AG04449 (cell line): ENCODE measurements around the gene NKPD1.

ENCODE experiments used
- CTCF ChIA-PET: fragments of 350-600 bp; formaldehyde crosslinking; extraction: SDS; loops from one replicate; lab custom pipeline; 2021; ENCODE audit warnings: antibody characterized with exemption; lab: Yijun Ruan, JAX
- POLR2A ChIA-PET: fragments of 400-600, 350-600 bp; formaldehyde crosslinking; extraction: SDS; loops from one replicate; lab custom pipeline; 2020; ENCODE audit warnings: antibody characterized with exemption, inconsistent platforms; lab: Yijun Ruan, JAX
- DNase-seq: peaks from one replicate; pipeline ENCODE4 v3.0.0-alpha.2; 2010; ENCODE audit warnings: low read depth, low spot score
- H3K4me3 ChIP-seq: 2 replicates; pipeline ENCODE4 v1.5.1; 2011; ENCODE audit warnings: low read depth, mild to moderate bottlenecking, control low read depth, low read length
- CTCF ChIP-seq: IDR thresholded peaks from one replicate; pipeline ENCODE4 v1.5.1; 2011; ENCODE audit warnings: mild to moderate bottlenecking, moderate library complexity, low read length, control low read depth, inconsistent platforms; ENCODE audit not compliant: insufficient read depth; ENCODE audit errors: missing control alignments

Gene NKPD1

DNA sequence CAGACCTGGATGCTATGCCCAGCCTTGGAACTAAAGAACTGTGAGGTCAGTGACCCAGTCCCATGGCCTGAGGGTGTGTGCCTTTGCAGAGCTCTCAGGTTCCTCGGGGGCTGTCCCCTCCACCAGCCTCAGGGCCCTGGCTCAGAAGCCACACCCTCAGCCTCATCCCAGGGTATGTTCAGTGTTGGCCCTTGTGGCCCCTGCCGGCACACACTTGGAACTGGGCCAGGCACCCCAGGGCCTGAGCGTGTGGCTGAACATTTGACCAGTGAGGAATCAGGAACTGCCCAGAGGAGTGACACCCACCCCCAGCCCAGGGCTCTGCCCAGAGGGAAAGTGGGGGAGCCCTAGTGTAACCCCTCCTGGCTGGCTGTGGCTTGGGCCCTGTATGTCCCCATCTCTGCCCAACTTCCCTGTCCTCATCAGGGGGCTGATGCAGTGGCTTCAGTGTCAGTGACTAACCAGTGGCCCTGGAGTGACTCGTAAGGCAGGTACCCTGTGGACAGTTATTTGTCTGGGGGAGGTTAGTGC, 10.0 kb downstream of the NKPD1 start:
- H3K4me3 ChIP-seq, result no peak overlapping the region
- POLR2A ChIA-PET, result no interaction called here
- TF ChIP-seq CTCF, result no peak
- no peak for DNase-seq
- CTCF ChIA-PET, result interaction anchor here (0.9 kb wide), 1 partner anchor 24 kb away, joined by 3 read pairs; no protein-coding TSS in a partner anchor

DNA sequence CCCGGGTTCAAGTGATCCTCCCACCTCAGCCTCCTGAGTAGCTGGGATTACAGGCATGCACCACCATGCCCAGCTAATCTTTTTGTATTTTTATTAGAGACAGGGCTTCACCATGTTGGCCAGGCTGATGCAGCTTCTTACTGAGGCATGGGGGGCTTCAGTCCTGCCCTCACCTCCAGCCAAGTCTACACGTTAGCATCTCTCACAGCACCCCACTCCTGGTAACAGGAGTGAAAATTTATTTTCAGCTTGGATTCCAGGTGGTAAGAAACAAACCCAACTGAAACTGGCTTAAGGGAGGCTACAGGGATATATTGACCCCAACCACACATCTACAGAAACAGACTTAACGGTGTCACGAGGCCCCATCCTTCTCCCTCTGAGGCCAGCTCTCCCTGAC, 10.6 kb downstream of the NKPD1 start:
- ChIA-PET POLR2A (no interaction called here), CTCF (interaction anchor here (0.9 to 1.8 kb wide), 4 partner anchors 10 to 28 kb away, joined by 3 to 4 read pairs (median 4); partner anchors contain the start of gene TRAPPC6A)
- TF ChIP-seq CTCF, result no peak

GRCh38 chr19:45149129-45149528, 11.7 kb downstream of the NKPD1 start:
- ChIA-PET CTCF (interaction anchor here (0.9 to 1.8 kb wide), 7 partner anchors 8 to 109 kb away, joined by 3 to 6 read pairs (median 4); partner anchors contain the start of gene TRAPPC6A), POLR2A (no interaction called here)
- H3K4me3 ChIP-seq, result no peak overlapping the region
- no peak for DNase-seq
- no peak for TF ChIP-seq CTCF

More for the DNA sequence above, 10.6 kb downstream of the NKPD1 start:
- no peak for DNase-seq
- H3K4me3 ChIP-seq, result no peak overlapping the region

GRCh38 chr19:45147835-45148676, 12.7 kb downstream of the NKPD1 start:
- no peak for TF ChIP-seq CTCF
- ChIA-PET POLR2A (no interaction called here), CTCF (interaction anchor here (1.6 to 1.8 kb wide), 3 partner anchors 7 to 23 kb away, joined by 4 to 6 read pairs (median 5); no protein-coding TSS in a partner anchor)
- no peak overlapping the region for H3K4me3 ChIP-seq
- no peak for DNase-seq

GRCh38 chr19:45146741-45147205, 14.0 kb downstream of the NKPD1 start:
- no peak for DNase-seq
- ChIA-PET POLR2A (no interaction called here), CTCF (interaction anchor here (0.5 to 1.3 kb wide), 2 partner anchors 22 to 206 kb away, joined by 3 to 5 read pairs; no protein-coding TSS in a partner anchor)
- H3K4me3 ChIP-seq, result no peak overlapping the region
- TF ChIP-seq CTCF, result no peak

DNA sequence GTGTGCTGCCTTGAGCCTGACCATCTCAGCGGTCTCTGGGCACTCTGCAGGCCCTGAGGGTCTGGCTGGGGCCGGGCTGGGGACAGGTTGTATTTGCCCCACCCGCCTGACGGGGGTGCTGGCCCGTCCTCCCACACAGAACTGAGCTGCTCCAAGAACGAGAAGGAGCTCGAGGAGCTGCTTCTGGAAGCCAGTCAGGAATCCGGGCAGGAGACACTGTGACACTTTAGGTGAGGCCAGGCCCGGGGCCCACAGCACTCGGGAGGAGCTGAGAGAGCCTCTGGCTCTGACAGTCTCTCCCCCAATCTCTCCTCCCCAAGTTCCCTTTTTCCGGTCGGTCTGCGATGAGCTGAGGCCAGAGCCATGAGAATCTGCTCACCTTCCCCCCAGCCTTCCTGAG, 14.5 kb downstream of the NKPD1 start:
- H3K4me3 ChIP-seq, result no peak overlapping the region
- ChIA-PET POLR2A (no interaction called here), CTCF (interaction anchor here (0.5 to 1.3 kb wide), 3 partner anchors 21 to 207 kb away, joined by 3 to 5 read pairs (median 3); no protein-coding TSS in a partner anchor)
- no peak for DNase-seq
- TF ChIP-seq CTCF, result no peak
